ENCODE results near the gene DYNLT4.

DNA sequence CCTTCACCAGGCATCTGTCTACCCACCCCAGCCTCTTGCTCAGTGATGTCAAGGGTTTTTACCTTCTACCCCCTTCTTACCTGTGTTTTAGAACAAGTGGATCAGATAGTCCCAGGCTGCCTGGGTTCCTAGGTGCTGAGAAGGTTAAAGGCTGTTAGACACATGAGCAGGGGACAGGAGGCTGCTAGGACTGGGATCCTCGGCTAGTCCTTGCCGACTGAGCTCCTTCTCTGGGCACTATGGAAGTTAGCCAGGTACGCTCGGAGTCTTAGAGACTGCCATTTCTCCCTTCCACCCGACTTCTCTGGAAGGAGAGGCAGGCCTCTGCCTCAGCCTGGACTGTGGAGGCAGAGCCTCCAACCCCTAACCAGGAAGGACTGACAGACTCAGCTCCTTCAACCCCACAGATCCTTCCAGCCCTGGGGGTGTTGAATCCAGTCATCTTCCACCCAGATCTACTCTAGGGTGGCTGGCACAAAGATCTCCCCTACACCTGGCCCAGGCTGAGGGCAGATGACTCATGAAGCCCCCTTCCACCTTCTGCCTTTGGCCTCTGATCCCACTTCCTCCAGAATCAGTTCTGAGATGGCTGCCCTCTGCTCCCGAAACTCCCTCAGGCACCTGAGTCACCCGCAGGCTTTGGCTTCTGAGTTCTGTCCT lies at the start of gene DYNLT4:
- no peak for TF ChIP-seq ZNF384 (IDR thresholded peaks at IDR 0.05)
- no peak for TF ChIP-seq BHLHE40 (IDR thresholded peaks at IDR 0.05; ENCODE audit: borderline replicate concordance)
- no peak for TF ChIP-seq FOXM1 (IDR thresholded peaks at IDR 0.05; ENCODE audit: borderline replicate concordance)
- TF ChIP-seq ELF4 (IDR thresholded peaks at IDR 0.05): no peak
- no peak for TF ChIP-seq CTBP1 (IDR thresholded peaks at IDR 0.05; ENCODE audit: borderline replicate concordance)
- TF ChIP-seq FOXK2 (IDR thresholded peaks at IDR 0.05): no peak
- no peak for TF ChIP-seq SP1 (IDR thresholded peaks at IDR 0.05)
- no peak for TF ChIP-seq TARDBP (IDR thresholded peaks at IDR 0.05)
- no peak for TF ChIP-seq SUZ12 (IDR thresholded peaks at IDR 0.05)
- TF ChIP-seq FOXA1 (IDR thresholded peaks at IDR 0.05): no peak
- no peak for TF ChIP-seq LEF1 (IDR thresholded peaks at IDR 0.05; ENCODE audit: borderline replicate concordance)

All from HEK293T (cell line).